LNCaP clone FGC (cell line): Measurements from ENCODE around the gene HAP1.

Experiments used
- DNase-seq: peaks from one replicate; pipeline ENCODE4 v3.0.0-alpha.2; 2011; ENCODE audit warnings: low read depth
- H3K4me3 ChIP-seq: 2 replicates; pipeline ENCODE4 v1.5.1; 2011; ENCODE audit warnings: mild to moderate bottlenecking, low read depth, low read length, control low read depth
- TF ChIP-seq, protein P1 (sequence below): IDR thresholded peaks from 2 replicates; pipeline ENCODE4 v1.5.1; 2012; ENCODE audit warnings: mild to moderate bottlenecking; ENCODE audit not compliant: control insufficient read depth, insufficient read depth; ENCODE audit errors: extremely low read depth

HAP1 gene

DNA sequence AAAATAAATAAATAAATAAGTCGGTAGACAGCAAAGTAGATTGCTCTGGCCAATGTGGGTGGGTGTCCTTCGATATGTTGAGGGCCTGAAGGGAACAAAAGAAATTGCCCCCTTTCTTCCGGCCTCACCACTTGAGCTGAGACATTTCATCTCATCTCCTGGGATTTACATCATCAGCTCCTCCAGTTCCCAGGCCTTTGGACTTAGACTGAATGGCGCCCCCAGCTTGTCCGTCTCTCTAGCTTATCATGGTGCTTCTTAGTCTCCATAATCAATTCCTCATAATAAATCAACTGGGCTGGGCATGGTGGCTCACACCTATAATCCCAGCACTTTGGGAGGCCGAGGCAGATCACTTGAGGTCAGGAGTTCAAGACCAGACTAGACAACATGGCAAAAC is 13.8 kb upstream of the HAP1 start:
- H3K4me3 ChIP-seq = no peak overlapping the region
- no peak for DNase-seq
- TF ChIP-seq, protein P1, sequence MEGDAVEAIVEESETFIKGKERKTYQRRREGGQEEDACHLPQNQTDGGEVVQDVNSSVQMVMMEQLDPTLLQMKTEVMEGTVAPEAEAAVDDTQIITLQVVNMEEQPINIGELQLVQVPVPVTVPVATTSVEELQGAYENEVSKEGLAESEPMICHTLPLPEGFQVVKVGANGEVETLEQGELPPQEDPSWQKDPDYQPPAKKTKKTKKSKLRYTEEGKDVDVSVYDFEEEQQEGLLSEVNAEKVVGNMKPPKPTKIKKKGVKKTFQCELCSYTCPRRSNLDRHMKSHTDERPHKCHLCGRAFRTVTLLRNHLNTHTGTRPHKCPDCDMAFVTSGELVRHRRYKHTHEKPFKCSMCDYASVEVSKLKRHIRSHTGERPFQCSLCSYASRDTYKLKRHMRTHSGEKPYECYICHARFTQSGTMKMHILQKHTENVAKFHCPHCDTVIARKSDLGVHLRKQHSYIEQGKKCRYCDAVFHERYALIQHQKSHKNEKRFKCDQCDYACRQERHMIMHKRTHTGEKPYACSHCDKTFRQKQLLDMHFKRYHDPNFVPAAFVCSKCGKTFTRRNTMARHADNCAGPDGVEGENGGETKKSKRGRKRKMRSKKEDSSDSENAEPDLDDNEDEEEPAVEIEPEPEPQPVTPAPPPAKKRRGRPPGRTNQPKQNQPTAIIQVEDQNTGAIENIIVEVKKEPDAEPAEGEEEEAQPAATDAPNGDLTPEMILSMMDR = no peak

DNA sequence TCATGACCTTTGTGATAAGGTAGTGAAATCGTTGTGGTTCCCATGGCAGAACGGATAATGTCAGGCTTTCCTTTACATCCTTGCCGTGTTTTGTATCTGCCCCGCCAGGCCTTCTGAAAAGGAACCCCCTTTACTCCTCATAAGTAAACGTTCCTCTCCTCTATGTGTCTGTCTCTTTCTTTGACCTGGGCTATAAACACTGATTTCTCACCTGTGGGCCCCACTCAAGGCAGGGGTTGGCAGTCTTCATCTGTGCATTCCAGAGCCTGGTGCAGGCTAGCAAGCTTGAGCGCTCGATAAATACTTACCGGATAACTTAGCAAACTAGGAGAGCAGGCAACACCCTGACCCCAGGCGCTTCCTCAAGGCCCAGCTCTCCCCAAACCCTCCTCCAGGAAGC is 7.3 kb upstream of the HAP1 start:
- TF ChIP-seq, protein P1 = no peak
- H3K4me3 ChIP-seq = no peak overlapping the region
- no peak for DNase-seq

DNA sequence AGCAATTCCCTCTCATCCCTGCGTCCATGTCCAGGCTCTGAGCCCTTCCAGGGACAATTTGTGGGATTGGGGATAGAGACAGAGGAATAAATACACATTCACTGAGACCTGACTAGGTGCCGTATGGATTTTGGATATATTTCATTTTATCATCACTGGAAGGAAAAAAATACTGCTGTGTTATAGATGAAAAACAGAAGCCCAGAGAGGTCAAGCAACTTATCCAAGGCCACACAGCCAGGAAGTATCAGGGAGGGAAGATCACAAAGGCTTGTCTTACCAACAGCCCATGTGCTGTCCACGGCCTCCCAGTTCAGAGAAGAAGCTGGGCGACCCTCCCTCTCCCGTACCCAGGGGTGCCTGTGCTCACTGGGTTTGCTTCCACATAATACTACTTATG is 6.1 kb upstream of the HAP1 start:
- DNase-seq = no peak
- TF ChIP-seq, protein P1 = no peak
- no peak overlapping the region for H3K4me3 ChIP-seq

DNA sequence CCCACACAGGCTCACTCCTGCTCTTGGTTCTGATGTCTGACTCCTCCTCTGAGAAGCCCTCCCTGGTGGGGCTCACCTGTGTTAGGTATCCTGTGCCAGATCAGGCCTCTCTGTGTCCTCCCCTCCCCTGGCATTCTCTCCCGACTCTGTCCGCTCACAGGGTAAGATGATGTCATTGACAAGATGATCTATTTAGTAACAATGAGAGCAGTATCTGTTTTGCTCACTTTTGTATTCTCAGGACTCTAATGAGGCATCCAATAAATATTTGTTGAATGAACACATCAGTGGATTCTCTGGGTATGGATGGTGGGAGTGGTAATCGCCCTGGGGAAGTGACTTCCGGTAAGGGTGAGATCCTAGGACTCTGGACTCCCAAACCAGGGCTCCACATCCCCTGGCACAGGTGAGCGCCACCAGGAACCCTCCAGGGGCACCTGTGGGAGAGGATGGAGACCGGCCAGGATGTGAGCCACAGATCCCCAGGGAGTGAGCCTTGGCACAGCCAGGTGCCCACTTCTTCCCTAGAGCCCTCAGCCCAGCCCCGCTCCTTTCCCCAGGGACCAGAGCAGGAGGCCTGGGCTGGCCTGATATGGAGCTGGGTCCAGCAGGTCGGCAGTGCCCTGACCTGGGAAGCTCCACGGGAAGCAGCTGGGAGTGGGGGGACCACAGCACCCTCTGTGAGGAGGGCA is 5.4 kb upstream of the HAP1 start:
- TF ChIP-seq, protein P1 = no peak
- DNase-seq = no peak
- no peak overlapping the region for H3K4me3 ChIP-seq

DNA sequence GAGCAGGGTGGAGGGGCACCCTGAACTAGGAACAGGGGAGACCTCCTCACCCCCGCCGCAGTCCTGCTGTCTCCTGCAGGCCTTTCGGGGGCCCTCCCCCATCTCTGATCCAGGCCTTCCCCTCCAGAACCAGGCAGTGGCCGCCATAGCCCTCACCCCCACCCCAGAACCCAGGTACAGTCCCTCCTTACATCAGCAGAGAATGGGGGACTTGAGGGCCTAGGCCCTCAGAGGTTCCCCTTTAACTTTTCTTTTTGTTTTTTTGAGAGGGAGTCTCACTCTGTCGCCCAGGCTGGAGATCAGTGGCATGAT is 4.3 kb upstream of the HAP1 start:
- TF ChIP-seq, protein P1 = no peak
- H3K4me3 ChIP-seq = no peak overlapping the region
- no peak for DNase-seq

DNA sequence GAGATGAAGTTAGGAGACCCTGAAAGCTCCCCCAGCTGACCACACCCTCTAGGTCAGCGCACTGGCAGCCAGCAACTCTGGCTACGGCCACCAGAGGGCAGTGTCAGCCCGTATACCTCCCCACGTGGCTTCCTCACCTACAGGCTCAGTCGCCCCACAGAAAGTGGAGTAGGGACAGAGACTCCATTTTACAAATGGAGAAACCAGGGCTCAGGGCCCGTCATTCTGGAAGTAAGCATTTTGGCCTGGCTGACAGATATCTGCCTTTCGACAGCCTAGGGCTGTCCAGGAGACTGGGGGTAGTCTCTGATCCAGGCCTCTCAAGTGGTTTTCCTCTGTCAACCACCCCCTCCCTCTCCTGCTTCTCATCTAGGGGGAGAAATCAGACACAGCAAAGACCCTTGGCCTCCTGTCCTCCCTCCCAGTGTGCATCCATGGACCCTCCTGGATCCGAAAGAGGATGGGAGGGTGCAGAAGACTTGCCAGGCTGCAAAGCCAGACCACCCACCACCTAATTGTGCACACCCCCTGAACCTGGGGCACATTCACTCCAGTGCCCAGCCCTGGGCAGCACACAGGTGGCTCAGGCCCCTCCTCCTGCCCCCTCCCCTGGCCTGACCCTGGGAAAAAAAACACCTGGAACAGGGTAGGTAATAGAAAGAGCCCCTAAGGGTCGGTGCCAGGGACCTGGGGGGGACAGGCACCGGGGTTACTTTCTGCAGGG is 3.8 kb upstream of the HAP1 start:
- TF ChIP-seq, protein P1 = peak; percentile 99
- no peak overlapping the region for H3K4me3 ChIP-seq
- DNase-seq = peak; percentile 45

DNA sequence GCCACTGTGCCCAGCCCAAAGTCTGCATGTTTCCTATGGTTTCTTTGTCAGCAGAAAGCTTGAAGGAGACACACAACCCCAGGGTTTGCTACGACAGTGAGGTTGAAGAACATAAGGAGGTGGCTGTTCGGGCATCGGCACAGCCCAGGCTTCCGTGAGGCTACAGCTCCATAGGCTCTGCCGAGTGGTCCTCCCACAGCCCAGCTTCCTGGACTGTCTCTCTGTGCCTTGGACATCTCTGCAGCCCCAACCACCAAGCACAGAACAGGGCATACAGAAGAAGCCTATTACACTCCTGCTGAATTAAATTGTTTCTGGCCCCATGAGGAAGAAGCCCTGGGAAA is 3.2 kb upstream of the HAP1 start:
- TF ChIP-seq, protein P1 = no peak
- no peak for DNase-seq
- no peak overlapping the region for H3K4me3 ChIP-seq
